OCI-LY1 (cell line): ENCODE data around the gene SERPINA5.

Experiments
- CTCF ChIP-seq: fragments of 200-600 bp; sonication (generic), shearing (Covaris generic); IDR thresholded peaks from 2 replicates; pipeline ENCODE4 v1.5.1; 2017; ENCODE audit warnings: mild to moderate bottlenecking, antibody characterized with exemption, low read length, moderate library complexity, mixed read lengths
- EZH2 ChIP-seq: fragments of 200-600 bp; sonication (generic), shearing (Covaris generic); IDR thresholded peaks from 2 replicates; pipeline ENCODE4 v1.8.0; 2017; ENCODE audit warnings: borderline replicate concordance, mixed run types, mild to moderate bottlenecking, antibody characterized with exemption, low read length, moderate library complexity, mixed read lengths

- no peak for TF ChIP-seq CTCF
- TF ChIP-seq EZH2: no peak
Observed at GRCh38 chr14:94547726-94548125, 33.5 kb upstream of the SERPINA5 start.
